Measurements from ENCODE around the gene TFPI.

Gene TFPI

DNA sequence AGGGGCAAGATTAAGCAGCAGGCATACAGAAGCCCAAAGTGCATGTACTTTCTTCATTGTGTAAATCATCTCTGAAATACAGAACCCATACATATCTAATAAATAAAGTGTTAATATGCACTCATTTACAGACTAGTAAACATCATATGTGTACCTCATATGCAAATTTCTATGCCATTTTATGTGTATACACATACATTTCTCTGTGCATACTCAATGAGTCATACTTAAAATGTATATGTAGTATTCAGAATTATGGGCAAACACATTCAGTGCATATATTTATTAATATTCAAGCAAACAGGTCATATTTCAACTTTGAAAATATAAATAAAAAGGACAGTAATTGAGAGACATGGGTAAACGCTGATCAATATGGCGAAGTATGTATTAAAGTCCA, 50.5 kb downstream of the TFPI start:
- no peak for DNase-seq

GRCh38 chr2:187502467-187502866, 51.8 kb downstream of the TFPI start:
- DNase-seq, result no peak

DNA sequence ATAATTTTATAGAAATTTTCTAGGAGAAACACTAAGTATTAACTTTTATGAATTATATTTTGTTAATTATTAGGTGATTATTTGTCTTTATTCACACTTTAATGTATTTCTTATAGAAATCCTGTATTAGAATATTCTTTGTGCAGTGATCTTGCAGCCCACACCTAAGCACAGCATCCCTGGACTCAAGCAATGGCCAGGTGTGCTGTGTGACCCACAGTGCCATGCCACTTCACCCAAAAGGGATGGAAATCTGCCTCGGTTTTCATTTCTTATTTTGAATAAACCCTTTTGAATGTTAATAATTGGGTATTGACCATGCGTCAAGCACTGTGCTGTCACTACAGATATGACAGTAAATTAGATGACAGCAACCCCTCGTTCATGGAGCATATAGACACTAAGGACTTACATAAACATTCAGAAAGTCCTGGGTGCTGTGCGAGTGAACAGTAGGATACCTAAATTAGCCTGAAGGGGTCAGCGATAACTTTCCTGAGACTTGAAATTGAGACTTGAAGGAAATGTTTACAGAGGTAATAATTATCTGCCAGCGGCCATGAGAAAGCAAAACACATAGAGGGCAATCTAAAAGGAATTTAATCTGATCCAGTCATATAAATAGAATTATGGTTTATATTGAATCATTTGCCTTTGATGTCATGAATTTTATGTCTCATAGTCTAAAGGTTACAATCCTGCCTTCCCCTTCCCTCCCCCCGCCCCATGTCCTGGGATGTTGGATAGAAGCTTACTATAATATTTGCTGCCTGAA, 53.5 kb downstream of the TFPI start:
- DNase-seq, result no peak

DNA sequence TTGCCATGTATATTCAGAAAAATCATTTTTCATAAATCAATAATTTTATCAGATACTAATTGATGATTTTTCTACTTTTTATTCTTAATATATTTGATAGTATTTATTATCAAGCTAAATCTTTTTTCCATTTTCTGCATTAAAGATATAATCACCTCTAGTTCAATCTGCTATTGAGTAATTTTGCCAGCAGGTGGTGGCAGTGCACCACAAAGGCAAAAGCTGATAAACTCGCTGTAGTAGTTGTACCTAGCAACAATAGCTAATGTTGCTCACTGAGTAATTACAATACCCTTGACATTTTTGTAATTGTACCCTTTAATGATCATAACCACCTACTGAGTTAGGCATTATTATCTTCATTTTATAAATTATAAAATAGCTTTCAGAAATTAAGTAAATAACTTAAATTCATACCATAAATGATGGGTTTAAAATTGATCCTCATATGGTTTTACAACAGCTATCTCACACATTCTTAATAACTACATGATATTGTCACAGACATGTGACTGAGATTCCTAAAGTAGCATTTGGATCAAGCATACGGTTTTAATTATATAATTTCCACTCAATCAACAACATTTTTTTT, 54.2 kb downstream of the TFPI start:
- DNase-seq, result no peak

GRCh38 chr2:187497858-187498463, 56.3 kb downstream of the TFPI start:
- no peak for DNase-seq

DNA sequence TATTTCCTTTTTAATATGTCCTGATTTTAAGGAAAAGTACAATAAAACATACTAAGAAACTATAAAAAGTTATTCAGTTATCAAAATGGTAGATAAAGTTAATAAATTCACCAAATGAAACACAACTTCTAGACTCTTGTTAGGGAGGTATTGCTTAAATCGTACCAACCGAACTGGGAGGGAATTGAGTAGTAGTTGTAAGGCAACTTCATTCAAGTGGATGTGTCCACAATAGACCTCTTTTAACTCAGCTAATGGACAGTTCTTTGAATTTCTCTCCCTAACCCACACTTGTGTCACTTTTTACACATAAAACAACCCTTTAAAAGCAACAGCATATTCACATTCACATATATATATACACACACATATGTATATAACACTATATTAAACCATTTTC, 57.1 kb downstream of the TFPI start:
- no peak for DNase-seq

DNA sequence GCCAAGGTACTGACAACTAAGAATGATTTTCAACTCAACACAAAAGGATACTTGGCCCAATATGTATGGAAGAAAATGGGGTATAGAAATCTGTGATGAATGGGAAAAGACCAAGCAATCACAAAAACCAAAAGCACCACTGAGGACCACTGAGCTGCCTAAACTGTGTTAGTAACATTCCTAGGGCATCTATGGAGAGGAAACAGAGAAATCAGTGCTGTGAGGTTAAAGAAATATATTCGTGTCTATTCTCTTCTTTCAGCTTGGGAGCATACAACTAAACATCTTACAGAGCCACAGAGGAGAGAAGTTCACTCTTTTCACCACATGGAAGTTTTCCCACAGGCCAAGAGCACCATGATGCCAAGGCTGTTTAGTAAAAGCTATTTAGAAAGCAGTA, 58.9 kb downstream of the TFPI start:
- DNase-seq, result no peak

- no peak for DNase-seq
Observed at GRCh38 chr2:187493877-187494568, 60.2 kb downstream of the TFPI start.

- no peak for DNase-seq
Observed at GRCh38 chr2:187493180-187493579, 61.1 kb downstream of the TFPI start.

- no peak for DNase-seq
Observed at GRCh38 chr2:187486241-187486640, 68.0 kb downstream of the TFPI start.

- no peak for DNase-seq
Observed at GRCh38 chr2:187485523-187485922, 68.7 kb downstream of the TFPI start.

DNA sequence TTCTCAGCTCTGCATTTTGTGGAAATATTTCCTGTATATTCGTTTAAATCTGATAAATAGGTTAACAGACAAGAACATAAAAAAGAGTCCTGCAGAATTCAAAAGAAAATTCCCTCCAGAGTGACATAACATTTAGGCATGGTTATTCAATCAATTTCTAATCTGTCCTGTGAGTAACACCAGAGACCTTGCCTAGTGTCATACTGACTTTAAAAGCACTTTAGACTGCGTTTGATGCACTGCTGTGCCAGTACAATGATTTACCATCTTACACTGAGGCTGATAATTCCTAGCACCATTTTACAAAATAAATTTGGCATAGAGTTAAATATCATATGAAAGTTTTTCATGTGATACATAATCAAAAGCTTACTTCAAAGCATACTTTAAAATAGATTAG, 70.7 kb downstream of the TFPI start:
- DNase-seq, result no peak

DNA sequence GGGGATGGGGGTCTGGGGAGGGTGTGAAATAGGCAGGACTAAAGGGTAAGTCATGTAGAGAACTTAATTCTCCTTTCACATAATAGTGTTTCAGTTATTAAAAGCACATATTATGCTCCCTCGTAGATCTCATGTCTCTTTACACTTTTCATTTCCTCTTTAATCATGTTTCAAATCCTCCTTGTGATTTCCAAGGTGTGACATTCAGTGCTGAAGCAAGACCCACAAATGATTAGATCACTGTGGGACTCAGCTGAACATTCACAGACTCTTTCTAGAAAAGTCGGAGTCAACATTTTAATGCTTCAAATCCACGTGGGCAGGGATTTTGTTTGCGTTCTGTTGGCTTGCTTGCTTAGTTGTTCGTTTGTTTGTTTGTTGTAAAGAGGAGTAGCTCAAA, 71.4 kb downstream of the TFPI start:
- DNase-seq, result no peak

- no peak for DNase-seq
Observed at GRCh38 chr2:187481543-187481942, 72.7 kb downstream of the TFPI start.

DNA sequence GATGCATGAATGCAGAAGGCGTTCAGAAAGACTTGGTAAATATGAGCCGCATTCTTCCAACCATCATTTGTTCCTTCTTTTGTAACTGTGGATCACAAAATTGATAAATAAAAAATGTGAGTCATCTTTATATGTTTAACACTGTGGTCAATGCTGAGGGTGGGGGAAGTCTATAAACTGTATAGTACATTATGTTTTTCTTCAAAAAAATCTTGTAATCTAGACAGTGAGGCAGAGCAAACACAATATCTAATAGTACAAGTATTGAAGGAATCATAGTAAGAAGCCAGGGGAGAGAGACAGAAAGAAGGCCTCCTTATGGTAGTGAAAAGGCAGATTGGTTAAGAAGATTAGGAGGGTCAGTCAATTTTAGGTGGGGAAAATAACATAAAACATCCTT, 75.5 kb downstream of the TFPI start:
- DNase-seq, result no peak

DNA sequence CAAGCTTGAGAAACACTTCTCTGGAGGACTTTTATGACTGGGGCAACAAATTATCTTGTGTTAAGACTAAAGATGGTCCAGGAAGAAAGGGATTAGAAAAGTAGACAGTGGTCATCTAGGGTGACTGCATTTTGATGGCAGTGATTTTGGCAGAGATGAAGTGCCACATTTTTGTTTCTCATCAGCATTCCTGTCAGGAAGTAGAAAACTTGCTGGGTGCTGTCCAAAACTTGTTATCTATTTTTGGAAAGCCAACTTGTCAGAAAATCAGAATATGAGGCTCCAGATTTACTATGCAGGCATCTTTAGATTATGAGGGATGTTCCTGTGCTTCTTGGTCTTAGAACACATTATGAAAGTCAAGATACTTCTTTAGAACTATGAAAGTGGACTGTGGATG, 77.2 kb downstream of the TFPI start:
- no peak for DNase-seq

DNA sequence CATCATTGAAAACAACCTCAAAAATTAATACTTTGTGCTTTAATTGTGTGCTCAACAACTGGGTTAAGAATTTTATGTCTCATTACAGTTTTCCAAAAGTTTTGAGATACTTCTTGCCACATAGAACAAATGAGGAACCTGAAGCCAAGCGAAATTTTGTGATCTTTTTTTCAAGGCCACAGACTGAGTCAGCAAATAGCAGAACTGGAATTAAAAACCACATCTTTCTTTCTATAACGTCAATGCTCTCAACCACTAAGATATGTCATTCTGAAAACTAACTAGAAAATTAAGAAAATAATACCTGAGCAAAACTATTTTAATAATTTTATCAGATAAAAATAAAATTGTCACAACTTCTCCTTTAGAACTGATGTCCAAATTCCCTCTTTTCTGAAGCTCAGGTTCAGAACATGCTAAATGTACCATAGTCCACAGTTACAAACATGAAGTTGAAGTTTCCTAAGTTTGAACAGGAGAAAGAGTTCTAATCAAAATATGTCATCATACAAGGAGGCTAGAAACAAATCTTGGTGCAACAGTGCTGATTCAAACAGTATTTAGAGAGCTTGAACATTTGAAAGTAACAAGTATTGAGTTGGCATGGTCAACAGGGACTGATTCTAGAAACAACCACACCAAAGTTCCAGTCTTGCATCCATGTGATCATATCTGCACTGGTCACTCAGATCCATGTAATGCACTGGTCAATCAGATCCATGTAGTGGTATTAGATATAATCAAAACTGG, 78.6 kb downstream of the TFPI start:
- no peak for DNase-seq

DNA sequence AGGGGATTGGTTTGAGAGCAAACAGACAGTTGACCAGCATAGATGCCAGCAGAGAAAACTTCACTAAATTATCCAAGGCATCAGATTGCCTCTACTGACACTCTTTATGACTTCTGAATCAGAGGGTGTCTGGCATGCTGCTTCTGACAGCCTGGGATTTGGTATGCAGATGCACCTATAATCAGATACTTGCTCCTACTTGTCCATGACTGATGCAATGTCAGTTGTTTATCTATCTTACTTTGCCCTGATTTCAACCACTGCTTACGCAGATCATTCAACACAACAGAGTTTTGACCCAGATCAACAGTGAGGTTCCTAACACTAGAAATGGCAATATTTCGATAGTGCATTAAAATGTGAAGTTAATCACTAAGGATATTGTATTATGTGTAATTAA, 83.5 kb downstream of the TFPI start:
- no peak for DNase-seq

DNA sequence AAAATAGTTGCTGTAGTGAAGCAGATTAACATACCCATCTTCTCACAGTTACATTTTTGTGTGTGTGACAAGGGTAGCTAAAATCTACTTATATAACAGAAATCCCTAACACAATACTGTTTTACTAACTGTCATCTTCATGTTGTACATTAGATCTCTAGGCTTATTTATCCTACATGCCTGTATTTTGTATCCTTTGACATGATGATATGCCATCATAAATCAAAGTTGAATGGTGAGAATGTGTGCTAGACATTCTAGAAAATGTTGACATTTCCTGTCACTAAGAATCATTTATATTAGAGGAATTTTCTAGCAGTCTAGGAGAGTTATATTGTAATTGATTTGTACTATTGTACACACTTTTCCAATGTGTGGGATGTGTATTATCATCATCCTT, 84.7 kb downstream of the TFPI start:
- DNase-seq, result no peak

- no peak for DNase-seq
Observed at GRCh38 chr2:187468262-187468661, 86.0 kb downstream of the TFPI start.

GRCh38 chr2:187466129-187466792, 88.0 kb downstream of the TFPI start:
- no peak for DNase-seq

DNA sequence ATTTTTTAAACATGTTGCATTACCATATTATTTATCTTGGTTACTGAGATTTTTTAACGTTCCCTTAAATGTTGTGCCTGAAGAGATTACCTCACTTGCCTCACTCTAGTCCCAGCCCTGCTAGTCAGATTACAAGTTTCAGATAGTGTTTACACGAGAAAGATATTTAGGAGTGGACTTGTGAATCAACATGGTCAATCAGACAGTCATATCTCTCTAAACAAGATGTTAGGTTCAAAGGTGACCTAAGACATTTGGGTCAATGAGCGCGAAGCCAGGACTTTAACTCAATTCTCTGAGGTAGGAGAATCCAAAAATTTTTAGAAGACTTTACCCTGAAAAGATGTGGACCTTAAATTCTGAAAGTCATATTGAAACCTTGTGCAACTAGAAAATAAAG, 91.4 kb downstream of the TFPI start:
- DNase-seq, result no peak

Data from stimulated activated naive CD4-positive, alpha-beta T cell treated with Interleukin-2 at 50 U/mL for 16 hours (primary cell).